WI38 (cell line): ENCODE results near the gene PDE4D.
"Not testable (repeated sequence)": the region's sequence is repeated elsewhere in the genome, so short reads cannot be mapped to it uniquely, and the experiment has no call there.

Source experiments
- H3K4me3 ChIP-seq: 2 replicates; pipeline ENCODE4 v1.5.1; 2011; ENCODE audit warnings: low read depth, mild to moderate bottlenecking, control low read depth, low read length
- TF ChIP-seq, protein P1 (sequence below): IDR thresholded peaks from 2 replicates; pipeline ENCODE4 v1.5.1; 2012; ENCODE audit warnings: low read depth, mild to moderate bottlenecking, control low read depth, low read length

PDE4D gene

DNA sequence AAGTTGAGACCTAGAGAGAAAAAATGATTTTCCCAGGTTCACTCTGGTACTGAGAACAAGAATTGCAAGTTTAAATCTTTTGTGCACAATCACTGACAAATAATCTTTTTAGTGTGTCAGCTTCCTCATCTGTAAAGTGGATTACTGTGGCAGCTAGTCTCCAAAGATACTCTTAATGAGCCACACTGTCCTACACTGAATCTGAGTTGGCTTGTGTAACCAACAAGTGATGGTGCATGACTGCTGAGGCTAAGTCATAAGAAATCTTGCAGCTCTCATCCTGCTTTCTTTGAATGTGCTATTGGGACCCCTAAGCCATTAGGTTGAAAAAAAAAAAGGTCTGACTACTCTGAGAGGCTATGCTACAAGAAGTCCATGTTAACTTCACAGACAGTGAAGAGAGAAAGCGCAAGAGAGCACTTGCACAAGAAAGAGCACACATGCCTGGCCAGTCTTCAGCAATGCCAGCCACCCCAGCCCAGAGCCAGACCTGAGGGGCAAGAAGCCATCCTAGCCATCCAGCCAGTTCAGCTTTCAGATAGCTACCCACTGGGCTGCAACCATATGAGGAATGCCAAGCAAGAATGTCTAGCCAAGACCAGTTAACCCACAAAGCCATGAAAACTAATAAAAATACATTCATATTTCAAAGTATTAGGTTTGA is 891.2 kb downstream of the PDE4D start:
- TF ChIP-seq, protein P1, sequence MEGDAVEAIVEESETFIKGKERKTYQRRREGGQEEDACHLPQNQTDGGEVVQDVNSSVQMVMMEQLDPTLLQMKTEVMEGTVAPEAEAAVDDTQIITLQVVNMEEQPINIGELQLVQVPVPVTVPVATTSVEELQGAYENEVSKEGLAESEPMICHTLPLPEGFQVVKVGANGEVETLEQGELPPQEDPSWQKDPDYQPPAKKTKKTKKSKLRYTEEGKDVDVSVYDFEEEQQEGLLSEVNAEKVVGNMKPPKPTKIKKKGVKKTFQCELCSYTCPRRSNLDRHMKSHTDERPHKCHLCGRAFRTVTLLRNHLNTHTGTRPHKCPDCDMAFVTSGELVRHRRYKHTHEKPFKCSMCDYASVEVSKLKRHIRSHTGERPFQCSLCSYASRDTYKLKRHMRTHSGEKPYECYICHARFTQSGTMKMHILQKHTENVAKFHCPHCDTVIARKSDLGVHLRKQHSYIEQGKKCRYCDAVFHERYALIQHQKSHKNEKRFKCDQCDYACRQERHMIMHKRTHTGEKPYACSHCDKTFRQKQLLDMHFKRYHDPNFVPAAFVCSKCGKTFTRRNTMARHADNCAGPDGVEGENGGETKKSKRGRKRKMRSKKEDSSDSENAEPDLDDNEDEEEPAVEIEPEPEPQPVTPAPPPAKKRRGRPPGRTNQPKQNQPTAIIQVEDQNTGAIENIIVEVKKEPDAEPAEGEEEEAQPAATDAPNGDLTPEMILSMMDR, result no peak
- H3K4me3 ChIP-seq, result no peak overlapping the region

- H3K4me3 ChIP-seq, result no peak overlapping the region
- TF ChIP-seq, protein P1, result no peak
These were observed 891.8 kb downstream of the PDE4D start for GRCh38 chr5:59001716-59002115.

DNA sequence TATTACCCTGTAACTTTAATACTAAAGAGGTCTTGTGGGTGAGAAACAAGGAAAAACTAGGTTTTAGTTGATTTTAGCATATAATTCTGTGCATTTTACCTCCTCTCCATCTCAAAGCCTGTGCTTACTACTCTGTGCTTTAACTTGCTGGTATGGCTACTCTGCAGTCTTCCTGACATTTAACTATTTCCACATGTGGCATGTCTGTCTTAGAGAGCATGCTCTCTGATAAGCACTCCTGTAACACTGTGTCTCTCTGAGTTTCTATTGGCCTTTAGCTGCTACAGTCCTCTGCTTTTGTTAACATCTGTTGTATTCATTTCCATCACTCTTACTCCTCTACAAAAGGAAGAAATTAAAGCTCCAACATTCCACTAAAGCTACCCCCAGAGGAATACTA is 892.4 kb downstream of the PDE4D start:
- TF ChIP-seq, protein P1, result no peak
- no peak overlapping the region for H3K4me3 ChIP-seq

DNA sequence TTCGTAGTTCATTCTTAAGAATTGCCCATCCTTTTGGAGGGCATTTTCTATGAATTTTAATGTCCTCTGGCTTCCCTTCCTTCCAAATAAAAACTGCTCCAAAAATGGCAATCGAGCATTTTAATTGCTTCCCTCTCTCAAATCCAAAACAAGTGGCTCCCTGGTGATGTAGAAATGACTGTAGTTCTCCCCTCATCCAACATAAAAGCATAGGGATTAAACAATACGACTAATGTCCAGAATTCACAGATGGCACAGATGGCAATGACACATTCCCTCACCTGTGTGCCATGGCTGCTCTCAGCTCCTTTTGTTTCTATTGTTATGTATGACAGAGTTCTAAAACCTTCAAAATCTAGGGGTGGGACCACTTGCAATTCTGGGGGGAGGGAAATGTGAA is 893.3 kb downstream of the PDE4D start:
- TF ChIP-seq, protein P1, result no peak
- H3K4me3 ChIP-seq, result no peak overlapping the region

- TF ChIP-seq, protein P1, result no peak
These were observed 893.7 kb downstream of the PDE4D start for GRCh38 chr5:58999804-59000203.

GRCh38 chr5:58998544-58998943 is 895.0 kb downstream of the PDE4D start:
- no peak overlapping the region for H3K4me3 ChIP-seq
- TF ChIP-seq, protein P1, result no peak

More at GRCh38 chr5:58999804-59000203, 893.7 kb downstream of the PDE4D start:
- H3K4me3 ChIP-seq, result no peak overlapping the region

- H3K4me3 ChIP-seq, result not testable (repeated sequence)
These were observed 897.7 kb downstream of the PDE4D start for GRCh38 chr5:58995779-58996178.

DNA sequence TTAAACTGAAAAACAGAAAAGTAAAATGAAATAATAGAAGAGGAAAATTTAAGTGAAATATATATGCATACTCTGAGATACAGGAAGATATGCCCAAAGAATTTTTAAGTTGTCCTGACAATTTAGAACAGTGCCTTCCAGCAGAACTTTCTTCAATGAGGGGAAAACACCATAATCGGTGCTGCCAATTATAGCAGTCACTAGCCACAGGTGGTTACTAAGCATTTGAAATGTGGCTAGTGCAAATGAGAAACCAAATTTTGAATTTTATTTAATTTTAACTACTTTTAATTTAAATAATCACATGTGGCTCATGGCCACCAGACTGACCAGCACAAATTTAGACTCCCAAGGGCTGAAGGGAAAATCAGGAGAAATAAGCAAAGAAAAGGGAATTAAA is 900.1 kb downstream of the PDE4D start:
- no peak overlapping the region for H3K4me3 ChIP-seq
- TF ChIP-seq, protein P1, result no peak
